ENCODE results near the gene TAC4.
A peak's percentile ranks its signal among the peaks of the same experiment; 100 is the strongest.
"Not testable (repeated sequence)": the region's sequence is repeated elsewhere in the genome, so short reads cannot be mapped to it uniquely, and the experiment has no call there.

Gene TAC4

GRCh38 chr17:49842371-49842770, 5.5 kb downstream of the TAC4 start:
- DNase-seq, result no peak

DNA sequence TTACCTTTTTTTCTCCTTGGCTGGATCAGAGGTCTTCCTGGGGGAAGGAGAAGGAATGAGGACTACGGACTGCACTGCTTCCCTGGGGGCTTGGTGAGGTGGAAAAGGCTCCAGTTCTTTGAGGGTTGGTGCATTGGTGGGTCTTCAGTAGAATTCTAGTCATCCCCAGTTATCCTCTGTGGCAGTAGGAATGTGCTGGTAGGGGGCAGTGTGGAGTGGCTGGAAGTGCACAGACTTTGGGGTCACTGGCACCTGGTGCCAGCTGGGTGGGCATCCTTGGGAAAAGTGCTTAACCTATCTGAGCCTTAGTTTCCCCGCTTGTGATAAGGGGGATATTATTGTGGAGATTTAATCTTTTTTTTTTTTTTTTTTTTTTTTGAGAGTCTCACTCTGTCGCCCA, 6.3 kb downstream of the TAC4 start:
- no peak for DNase-seq

DNA sequence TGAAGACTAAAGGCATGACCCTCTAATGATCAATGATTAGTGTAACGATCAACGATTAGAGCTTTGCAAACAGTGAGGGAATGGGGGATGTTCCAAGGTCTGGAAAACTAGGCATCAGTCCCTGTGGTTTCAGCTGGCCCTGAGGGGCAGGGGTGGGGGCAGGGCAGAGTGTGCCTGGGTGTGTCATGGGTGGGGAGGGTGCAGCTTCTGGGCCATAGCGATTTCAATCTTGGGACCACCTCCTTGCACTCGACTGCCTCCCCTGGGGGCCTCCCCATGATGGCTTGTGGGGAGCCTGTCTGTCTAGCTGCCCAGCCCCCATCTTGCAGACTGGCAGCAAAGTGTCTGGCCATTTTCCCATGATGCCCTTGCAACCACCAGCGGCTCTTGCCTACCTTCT, 8.4 kb downstream of the TAC4 start:
- no peak for DNase-seq

GRCh38 chr17:49836111-49837030, 11.5 kb downstream of the TAC4 start:
- peak; percentile 19 for DNase-seq

DNA sequence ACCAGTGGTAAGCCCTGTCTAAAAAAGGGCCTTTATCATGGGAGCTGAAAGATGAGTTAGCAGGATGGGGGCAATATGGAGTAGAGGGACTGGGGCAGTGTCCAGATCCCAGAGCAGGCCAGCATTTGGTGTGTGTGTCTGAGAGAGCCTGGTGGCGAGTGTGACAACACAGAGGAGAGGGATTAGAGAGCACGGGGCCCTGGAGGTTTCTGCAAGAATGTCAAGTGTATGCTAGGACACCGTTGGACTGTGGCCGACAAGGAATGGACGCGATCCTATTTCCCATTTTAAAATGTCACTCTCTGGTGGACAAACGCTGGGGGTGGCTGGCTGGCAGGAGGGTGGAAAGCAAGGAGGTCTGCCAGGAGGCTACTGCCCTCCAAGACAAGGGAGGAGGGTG, 12.4 kb downstream of the TAC4 start:
- no peak for DNase-seq

DNA sequence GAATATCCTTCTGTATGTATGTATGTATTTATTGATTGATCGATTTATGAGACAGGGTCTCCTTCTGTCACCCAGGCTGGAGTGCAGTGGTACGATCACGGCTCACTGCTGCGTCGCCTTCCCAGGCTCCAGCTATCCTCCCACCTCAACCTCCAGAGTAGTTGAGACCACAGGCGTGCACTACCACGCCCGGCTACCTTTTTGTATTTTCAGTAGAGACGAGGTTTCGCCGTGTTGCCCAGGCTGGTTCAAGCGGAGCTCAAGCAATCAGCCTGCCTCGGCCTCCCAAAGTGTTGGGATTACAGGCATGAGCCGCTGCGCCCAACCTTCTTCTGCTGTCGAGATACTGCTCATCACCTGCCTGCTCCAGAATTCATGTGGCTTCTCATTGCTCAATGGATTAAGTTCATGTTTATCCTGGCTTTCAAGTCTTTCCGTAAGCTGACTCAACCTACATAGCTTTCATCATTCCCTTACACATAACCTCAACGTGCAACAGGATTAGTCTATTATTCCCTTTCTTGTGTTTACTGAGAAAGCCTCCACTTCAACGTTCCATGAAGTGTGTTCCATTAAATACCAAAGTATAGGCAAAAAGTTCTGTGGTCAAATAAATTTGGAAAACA, 13.6 kb downstream of the TAC4 start:
- no peak for DNase-seq

DNA sequence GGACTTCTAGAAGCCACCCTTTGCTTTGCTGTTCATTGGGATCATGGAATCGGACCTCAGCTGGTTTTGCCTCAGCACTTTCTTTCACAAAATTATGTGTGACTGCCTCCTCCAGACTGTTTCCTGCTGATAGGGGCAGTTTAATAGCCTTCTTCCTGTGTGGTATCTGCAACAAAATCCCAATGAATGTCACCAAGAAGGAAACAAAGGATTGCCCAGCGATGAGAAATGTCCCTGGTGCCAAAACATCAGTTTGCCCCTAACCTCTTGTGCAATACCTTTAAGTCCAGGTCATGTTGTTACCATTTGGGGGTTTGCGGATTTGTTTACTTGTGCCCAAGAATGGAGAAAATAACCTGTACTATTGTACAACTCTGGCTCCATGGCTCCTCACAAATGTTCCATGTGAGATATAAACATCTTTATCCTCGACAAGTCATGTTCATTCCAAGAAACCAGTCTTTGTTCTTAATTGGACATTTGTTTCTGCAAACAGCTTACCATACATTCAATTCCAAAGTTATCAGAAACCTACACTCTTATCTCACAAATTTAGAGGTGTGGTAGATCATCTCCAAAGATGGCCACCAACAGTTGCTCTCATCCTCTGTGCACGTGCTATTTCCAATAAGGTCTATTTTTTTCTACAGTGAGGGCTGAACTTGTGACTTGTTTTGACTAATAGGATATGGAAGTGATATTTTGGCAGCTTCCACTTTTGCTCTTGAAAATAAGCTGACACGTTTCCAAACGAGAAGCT, 14.8 kb downstream of the TAC4 start:
- DNase-seq, result no peak

DNA sequence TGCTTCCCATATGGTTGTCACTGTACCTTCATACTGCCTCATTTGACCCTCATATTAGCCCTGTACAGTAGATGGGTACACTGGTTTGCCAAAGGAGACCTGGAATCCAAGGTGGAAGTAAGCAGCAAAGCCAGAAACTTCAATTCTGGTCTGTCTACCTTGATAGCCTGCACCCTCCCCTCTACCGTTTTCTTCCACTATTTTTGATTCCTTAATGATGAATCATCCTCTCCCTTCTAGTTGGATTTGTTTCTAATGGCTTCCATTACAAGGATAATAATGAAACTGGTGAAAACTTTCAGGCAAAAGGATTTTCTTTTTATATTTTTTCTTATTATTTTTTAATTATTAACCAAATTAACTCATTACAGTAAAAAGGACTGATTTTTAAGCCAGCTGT, 17.3 kb downstream of the TAC4 start:
- no peak for DNase-seq

DNA sequence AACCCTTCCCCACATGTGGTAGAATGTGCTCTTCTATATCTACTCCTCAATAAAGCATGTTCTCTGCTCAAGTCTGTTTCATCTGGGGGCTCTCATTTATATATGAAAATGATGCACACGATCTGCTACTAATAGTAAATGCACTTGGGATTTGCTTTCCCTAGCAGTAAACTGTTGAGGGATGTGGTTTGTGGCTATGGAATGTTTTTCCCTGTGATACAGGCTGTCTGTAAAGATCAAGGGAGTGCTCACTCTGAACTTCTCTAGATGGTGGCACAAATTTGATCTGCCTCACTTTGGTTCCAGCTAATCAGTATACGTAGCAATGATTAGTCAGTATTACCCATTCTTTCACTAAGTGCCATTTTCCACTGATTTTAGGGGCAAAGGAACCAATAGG, 18.8 kb downstream of the TAC4 start:
- no peak for DNase-seq

DNA sequence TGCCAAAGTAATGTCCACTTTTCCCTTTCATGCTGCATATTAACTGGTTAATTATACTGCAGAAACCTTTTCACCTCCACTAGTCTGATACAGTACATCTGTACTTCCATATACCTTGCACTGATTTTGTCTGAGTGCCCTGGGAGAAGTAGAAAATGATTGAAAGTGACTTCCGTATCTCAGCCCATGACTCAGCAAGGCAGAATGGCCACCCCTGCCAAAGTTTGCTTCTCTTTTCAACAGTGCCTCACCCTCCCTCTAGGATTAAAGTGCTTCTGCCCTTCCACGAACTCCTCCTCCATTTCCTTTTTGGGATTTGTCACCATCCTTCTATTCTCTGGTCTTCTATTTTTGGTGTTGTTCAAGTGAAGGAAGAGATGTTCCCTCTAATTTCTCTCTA, 19.5 kb downstream of the TAC4 start:
- DNase-seq, result not testable (repeated sequence)

GRCh38 chr17:49825645-49826044, 22.2 kb downstream of the TAC4 start:
- DNase-seq, result no peak

DNA sequence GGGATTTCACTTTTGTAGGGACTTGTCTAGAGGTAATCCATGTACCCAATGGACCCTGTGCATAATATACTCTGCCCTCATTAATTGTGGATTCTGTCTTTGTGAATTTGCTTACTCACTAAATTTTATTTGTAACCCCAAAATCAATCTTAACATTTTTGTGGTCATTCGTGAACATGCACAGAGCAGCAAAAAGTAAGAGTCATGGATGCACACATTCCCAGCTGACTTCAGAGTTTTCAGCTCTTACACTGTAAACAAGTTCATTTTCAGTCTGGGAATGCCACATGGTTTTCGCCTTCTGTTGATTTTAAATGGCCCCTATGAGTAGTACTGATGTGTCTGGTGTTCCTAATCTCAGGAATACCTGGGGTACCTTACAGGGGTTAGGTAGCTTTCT, 24.3 kb downstream of the TAC4 start:
- DNase-seq, result no peak

GRCh38 chr17:49822829-49823228, 25.0 kb downstream of the TAC4 start:
- DNase-seq, result no peak

GRCh38 chr17:49821916-49822315, 26.0 kb downstream of the TAC4 start:
- DNase-seq, result no peak

- DNase-seq, result no peak
Measured at GRCh38 chr17:49821466-49821865, 26.4 kb downstream of the TAC4 start.

DNA sequence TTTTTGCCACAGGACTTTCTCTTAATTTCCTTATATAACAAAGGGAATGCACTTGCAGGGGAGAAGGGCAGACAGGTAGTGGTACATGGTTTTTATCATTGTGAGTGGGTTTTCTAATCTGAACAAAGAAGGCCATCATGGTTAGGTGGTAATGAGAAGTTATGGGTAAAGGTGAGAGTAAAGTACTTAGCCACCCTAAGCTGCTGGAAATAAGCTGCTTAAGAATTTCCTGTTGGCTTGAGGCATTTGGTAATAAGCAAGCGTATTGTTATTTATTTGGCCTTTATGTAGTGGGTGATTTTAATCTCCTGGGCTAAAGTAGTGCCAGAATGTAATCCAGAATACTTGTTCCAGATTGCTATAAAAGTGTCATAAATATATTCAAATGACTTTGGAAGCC, 27.1 kb downstream of the TAC4 start:
- no peak for DNase-seq

DNA sequence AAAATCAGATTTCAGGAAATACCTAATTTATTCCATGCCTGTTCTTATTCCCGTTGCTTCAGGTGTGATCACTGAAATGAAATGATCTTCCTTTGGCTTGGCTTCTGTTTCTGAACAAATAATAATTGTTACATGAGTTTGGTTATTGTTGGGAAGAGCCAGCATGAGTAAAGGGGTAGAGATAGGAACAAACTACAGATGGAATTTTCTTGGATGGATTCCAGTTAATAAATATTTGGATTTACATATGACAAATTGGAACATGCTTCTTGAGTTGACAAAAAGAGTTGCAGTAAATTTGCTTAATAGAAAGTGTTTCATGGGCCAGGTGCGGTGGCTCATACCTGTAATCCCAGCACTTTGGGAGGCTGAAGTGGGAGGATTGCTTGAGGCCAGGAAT, 28.2 kb downstream of the TAC4 start:
- no peak for DNase-seq

DNA sequence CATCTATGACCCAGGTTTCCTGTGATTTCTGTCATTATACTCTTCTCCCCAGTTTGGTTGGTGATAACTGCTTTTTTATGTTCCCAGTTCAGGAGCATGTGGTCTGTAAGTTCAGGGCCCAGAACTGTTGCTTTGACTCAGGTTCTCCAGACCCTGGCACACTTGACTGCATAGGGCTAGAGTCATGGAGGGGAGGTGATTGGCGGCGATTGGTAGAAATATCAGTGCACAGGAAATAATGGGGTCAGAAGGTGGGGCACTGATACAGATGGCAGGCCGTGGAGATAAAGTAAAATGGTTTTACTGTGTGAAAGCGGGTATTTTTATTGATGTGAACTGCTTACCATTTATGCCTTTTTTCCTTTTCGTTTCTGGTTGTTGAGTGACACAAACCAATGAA, 28.7 kb downstream of the TAC4 start:
- DNase-seq, result no peak

- DNase-seq, result no peak
Measured at GRCh38 chr17:49817993-49818392, 29.9 kb downstream of the TAC4 start.

DNA sequence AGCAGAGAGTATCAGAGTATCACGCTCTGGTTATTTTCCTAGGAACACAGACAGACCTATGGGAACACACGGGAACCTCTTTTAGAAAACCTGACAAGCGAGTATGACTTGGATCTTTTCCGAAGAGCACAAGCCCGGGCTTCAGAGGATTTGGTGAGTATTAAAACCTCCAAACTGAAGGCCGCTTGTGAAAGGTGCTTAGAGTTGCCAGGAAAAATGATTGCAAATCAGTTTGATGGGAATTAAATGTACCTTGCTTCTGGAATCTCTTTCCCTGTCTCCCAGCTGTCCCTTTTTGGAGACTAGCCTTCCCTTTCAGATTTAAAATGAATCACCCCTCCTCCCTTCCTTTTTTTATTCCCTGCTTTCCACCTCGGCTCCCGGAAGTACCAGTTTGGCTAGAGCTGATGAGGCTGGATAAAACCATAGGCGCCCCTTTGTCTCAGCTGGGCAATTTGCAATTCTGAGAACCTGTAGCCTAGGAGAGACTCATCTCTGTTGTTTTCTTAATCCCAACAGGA, 32.0 kb downstream of the TAC4 start:
- no peak for DNase-seq

DNA sequence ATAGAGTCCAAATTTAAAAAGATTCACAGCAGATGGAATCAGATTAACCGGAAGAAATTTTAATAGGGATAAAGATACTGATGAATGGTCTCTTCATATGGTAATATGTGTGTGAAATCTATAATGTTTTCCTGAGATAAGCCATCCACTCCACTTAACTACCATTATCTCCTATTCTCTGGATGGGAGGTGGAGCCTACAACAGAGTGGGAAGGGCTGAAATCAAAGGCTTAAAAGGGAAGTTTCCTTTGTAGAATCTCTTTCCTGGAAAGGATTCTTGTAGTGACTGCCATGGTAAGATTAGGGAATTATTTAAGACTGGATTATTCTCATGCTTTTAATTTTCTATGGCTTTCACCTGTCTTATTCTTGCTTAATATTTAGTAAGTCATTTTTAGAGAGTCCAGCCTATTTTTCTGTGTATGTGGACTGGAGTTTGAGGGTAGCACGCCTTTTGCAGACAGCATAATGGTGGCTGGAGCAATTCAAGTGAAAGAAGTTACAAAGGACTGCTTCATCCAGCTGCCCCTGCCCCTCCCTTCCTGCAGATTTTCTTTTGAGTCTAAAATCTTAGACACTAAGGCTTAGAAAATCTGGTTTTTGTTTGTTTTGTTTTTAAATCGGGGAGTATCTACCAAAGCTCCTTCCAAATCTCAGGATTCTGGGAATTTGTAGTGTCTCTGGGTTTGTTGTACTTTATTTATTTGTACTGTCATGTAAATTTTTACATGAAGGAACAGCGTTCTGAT, 32.9 kb downstream of the TAC4 start:
- DNase-seq, result no peak

DNA sequence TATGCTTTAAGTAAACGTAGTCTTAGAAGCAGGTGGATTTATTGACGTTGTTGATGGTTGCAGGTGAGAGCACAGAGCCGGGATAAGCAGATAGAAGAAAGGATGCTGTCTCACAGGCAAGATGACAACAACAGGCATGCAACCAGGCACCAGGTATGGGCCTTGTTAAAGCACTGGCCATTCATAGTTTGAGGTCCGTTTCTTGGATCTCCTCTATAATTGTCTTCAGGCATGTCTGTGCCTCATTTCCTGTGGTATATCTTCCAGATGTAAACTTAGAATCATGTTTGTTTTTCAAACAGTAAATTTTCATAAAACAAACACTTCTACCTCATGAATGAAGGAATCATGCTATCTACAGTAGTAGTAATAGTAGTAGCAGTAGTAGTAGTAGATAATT, 38.8 kb downstream of the TAC4 start:
- no peak for DNase-seq

GRCh38 chr17:49798738-49799137, 49.1 kb downstream of the TAC4 start:
- no peak for DNase-seq
